Measurements from ENCODE around the gene MFNG.

- no peak for TF ChIP-seq CTCF (IDR thresholded peaks at IDR 0.05)
- no peak for TF ChIP-seq EZH2 (IDR thresholded peaks at IDR 0.05; ENCODE audit: borderline replicate concordance, insufficient read depth, low read depth, low read length, poor library complexity, severe bottlenecking)
Measured at GRCh38 chr22:37505565-37505964, 19.4 kb upstream of the MFNG start.

Data from B cell (primary cell).